ENCODE measurements around the gene ZNF556. TPM values are rescaled to one million over a fixed set of nuclear protein-coding genes. Genes with fewer than 3 reads are reported as not detected.

Gene ZNF556
- total RNA-seq, 2 donors from 2014 or later: 0.49 TPM; not detected in 1

- Histone ChIP-seq H3K9me3 (peaks cover 32% of the 10 kb centered on the region), H3K4me3 (no peak overlapping the region), H3K27me3 (replicated peaks; ENCODE audit: insufficient read depth) (no peaks in the 10 kb centered on the region), H3K27ac (no peak overlapping the region), H3K36me3 (peaks cover 34% of the 10 kb centered on the region), H3K4me1 (ENCODE audit: control insufficient read depth in 1 of 2, low read depth in 2 of 2) (peaks cover 5 to 6% of the 10 kb centered on the region in 2 donors)
- DNase-seq (ENCODE audit: low spot score) (no peak), ATAC-seq (ENCODE audit: insufficient number of reproducible peaks, low FRiP score, low read depth) (no peak)
- no peak for TF ChIP-seq CTCF (IDR thresholded peaks at IDR 0.05)
Measured at GRCh38 chr19:2837430-2837829, 29.7 kb upstream of the ZNF556 start.

- peaks cover 8 to 13% of the 10 kb centered on the region in 2 donors for H3K4me1 ChIP-seq (ENCODE audit: control insufficient read depth in 1 of 2, low read depth in 2 of 2)
- H3K36me3 ChIP-seq: peaks cover 2% of the 10 kb centered on the region
- peak; percentile 100 for ATAC-seq (ENCODE audit: insufficient number of reproducible peaks, low FRiP score, low read depth)
- peak; percentile 99 for DNase-seq (ENCODE audit: low spot score)
- no peaks in the 10 kb centered on the region for H3K27me3 ChIP-seq (replicated peaks; ENCODE audit: insufficient read depth)
- peak within 1 kb of the TSS; percentile 79 for H3K4me3 ChIP-seq
- peak; percentile 66 for TF ChIP-seq CTCF (IDR thresholded peaks at IDR 0.05)
- H3K27ac ChIP-seq: peak within 1 kb of the TSS; percentile 77 to 90
- H3K9me3 ChIP-seq: peaks cover 6% of the 10 kb centered on the region
Measured at GRCh38 chr19:2840794-2841791, 26.0 kb upstream of the ZNF556 start, which contains the start of gene ZNF555. Gene ZNF555 (plus strand): TSS chr19:2841475. CDS start chr19:2841573, 98 bp downstream.

GRCh38 chr19:2841855-2842574 is 25.1 kb upstream of the ZNF556 start:
- ATAC-seq (ENCODE audit: insufficient number of reproducible peaks, low FRiP score, low read depth) (no peak), DNase-seq (ENCODE audit: low spot score) (no peak)
- TF ChIP-seq CTCF (IDR thresholded peaks at IDR 0.05): no peak
- Histone ChIP-seq H3K27me3 (replicated peaks; ENCODE audit: insufficient read depth) (no peaks in the 10 kb centered on the region), H3K9me3 (no peaks in the 10 kb centered on the region), H3K4me3 (peak overlapping the region; percentile 79), H3K36me3 (peaks cover 4% of the 10 kb centered on the region), H3K27ac (no peak overlapping the region), H3K4me1 (ENCODE audit: control insufficient read depth in 1 of 2, low read depth in 2 of 2) (peaks cover 8 to 13% of the 10 kb centered on the region in 2 donors)

- Histone ChIP-seq H3K27me3 (replicated peaks; ENCODE audit: insufficient read depth) (no peaks in the 10 kb centered on the region), H3K36me3 (peaks cover 5% of the 10 kb centered on the region), H3K9me3 (peaks cover 18% of the 10 kb centered on the region), H3K27ac (no peak overlapping the region), H3K4me1 (ENCODE audit: control insufficient read depth in 1 of 2, low read depth in 2 of 2) (peaks cover 8 to 13% of the 10 kb centered on the region in 2 donors), H3K4me3 (no peak overlapping the region)
- TF ChIP-seq CTCF (IDR thresholded peaks at IDR 0.05): no peak
- ATAC-seq (ENCODE audit: insufficient number of reproducible peaks, low FRiP score, low read depth) (no peak), DNase-seq (ENCODE audit: low spot score) (no peak)
Measured at GRCh38 chr19:2845107-2845506, 22.0 kb upstream of the ZNF556 start.

Measured in thoracic aorta (tissue), 2 donors.